ACHN (cell line): Measurements from ENCODE around the gene UVSSA.

ENCODE experiments used
- DNase-seq: peaks from one replicate; pipeline ENCODE4 v3.0.0-alpha.2; 2015
- in situ Hi-C: cut with HindIII; loops from 2 replicates; pipeline ENCODE4 v1.10.0; 2017; ENCODE audit warnings: low sequenced_read_pairs, low pct_ligation_motif_present, low pct_unique_long_range_greater_than_20kb

UVSSA gene

DNA sequence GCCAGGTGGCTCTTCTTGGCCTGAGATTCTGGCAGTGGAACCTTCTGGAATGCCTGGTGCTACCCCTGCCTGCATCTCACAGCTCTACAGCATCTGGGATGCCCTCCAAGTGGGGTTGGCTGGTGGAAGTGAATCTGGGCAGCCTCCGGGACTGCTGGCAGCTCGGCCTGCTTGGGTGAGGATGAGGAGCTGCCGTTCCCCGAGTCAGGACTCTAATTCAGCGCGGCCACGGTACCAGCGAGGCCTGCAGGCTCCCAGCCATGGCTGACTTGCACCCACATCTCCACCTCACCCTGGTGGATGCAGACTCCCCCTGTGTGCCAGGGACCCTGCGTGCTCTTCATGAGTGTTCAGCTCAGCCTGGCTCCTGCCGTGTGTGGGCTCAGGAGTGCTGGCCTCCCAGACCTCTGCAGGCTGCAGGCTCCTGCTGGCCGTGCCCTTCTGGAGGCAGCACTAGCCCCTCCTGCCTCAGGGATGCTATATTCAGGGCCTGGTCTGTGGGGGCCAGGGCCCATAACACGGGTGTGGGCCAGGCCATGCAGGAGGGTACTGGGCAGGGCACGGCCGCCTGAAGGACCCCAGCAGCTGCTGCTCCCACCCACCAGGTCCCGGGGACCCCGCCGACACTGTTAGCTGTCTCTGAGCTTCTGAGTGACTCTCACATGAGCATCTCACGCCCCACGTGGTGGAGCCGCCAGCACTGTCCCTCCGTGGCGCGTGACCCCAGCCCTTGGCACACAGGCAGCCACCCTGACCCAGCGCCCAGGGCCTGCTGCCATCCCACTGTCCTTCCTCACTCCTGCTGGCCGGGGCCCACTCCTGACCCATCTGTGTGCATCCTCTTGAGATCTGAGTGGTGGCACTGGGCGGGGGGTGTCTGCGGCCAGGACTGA, 10.6 kb downstream of the UVSSA start:
- no peak for DNase-seq
- in situ Hi-C loops, result no loop called here

GRCh38 chr4:1358421-1359143, 11.6 kb downstream of the UVSSA start:
- in situ Hi-C loops, result no loop called here
- no peak for DNase-seq

DNA sequence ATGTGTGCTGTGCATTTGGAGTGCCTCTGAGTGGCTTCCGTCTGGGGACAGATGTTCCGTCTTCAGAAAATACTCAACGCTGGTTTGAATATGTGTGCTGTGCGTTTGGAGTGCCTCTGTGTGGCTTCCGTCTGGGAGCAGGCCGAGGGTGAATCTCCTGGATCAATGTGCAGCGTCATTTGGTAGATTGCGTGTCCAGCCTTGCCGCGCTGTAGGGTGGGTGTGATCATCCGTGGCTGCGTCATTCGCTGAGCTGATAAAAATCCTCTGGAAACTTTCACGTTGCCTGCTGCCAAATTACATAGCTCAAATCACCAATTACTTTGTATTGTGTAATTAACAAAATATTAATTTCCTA, 12.1 kb downstream of the UVSSA start:
- no peak for DNase-seq
- in situ Hi-C loops, result no loop called here

DNA sequence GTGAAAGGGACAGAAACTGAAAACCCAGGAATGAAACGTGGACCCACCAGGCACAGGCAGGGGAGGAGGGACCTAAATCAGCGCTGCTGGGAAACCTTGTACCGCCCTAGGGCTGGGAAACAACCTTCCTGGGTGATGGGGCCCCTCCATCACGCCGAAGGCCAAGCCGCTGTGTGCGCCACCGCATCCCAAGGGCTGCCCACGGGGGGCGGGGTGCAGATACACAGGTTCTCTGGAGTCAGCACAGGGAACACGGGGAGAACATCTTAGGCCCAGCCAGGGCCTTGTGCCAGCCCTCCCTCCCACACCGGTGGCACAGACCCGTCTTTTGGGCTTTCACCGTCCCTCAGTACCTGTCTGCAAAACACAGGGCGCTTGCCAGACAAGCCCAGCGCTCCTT, 13.0 kb downstream of the UVSSA start:
- no peak for DNase-seq
- in situ Hi-C loops, result no loop called here

DNA sequence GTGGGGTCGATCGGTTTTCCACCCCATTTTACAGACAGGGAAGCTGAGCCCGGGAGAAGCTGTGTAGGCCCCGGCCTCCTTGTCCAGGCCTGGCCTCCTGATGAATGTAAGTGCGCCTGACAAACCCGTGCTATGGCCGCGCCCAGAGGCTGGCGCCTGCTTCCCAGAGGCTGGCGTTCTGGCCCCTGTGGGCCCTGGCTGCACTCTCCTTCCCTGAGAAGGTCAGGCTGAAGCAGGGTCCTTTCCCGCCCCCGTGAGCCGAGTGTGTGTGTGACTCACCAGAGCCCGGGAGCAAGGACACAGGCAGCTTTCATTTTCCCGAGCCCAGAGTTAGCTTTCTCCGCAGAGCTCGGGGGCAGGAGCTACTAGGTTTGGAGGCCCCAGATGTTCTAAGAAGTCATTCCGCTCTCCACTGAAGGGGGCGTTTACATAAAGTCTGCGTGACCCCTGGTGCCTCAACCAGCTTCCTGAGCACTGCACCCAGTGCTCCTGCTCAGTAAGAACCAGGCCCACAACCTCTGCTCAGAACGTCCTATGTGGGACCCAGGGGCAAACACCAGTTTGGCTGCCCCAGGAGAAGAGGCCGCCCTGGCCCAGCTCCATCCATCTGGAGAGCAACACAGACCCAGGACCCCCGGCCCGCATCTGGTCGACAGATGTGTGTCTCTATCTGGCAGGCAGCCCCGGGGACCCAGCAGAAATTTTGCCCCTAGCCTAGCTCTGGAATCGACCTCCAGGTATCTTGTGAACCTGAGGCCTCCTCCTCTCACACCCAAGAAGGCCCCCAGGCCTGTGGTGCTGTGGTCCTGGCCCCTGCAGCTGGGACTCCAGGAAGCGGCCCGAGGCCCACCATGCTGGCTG, 13.6 kb downstream of the UVSSA start:
- in situ Hi-C loops, result no loop called here
- no peak for DNase-seq

- in situ Hi-C loops, result no loop called here
- no peak for DNase-seq
Measured at GRCh38 chr4:1361431-1361830, 14.4 kb downstream of the UVSSA start.

DNA sequence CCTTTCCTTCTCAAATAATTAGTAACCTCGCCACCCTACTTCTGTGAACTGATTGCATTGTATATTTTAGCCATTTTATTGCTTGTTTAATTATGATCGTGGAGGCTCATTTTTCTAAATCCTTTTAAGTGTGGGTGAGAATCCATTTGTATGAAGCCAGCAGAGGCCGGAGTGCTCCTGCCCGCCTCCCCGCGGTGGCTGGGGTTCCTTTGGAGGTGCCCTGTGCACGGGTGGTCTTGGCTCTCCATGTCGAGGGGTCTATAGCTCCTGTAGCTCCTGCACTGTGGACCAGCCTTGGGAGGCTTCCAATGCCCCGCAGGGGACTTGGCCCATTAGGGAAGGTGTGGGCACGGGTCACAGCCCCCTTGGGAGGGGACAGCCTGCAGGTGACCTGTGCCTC, 15.0 kb downstream of the UVSSA start:
- in situ Hi-C loops, result no loop called here
- no peak for DNase-seq

- in situ Hi-C loops, result no loop called here
- DNase-seq, result no peak
Measured at GRCh38 chr4:1362521-1362920, 15.5 kb downstream of the UVSSA start.

DNA sequence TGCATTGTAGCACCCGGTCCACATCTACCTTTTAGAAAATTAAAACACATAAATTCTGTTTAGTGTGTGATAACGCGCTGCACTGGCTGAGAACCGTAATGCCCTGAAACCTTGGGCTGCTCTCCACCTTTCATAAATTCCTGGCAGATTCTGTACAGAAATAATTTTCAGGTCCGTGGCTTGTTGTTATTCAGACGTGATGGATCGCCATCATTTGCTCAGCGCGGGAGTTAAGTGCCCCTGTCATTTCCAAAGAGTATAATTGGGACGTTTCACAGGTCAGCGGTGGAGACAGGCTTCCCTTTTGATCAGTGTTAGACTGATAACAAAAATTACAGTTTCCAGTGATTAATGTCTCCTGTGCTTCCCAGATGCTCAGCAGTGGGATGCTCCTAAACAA, 16.5 kb downstream of the UVSSA start:
- no peak for DNase-seq
- in situ Hi-C loops, result no loop called here

GRCh38 chr4:1364217-1364616, 17.2 kb downstream of the UVSSA start:
- in situ Hi-C loops, result no loop called here
- no peak for DNase-seq

GRCh38 chr4:1364748-1365147, 17.7 kb downstream of the UVSSA start:
- in situ Hi-C loops, result no loop called here
- DNase-seq, result no peak

- in situ Hi-C loops, result no loop called here
Measured at GRCh38 chr4:1365271-1366178, 18.5 kb downstream of the UVSSA start.

DNA sequence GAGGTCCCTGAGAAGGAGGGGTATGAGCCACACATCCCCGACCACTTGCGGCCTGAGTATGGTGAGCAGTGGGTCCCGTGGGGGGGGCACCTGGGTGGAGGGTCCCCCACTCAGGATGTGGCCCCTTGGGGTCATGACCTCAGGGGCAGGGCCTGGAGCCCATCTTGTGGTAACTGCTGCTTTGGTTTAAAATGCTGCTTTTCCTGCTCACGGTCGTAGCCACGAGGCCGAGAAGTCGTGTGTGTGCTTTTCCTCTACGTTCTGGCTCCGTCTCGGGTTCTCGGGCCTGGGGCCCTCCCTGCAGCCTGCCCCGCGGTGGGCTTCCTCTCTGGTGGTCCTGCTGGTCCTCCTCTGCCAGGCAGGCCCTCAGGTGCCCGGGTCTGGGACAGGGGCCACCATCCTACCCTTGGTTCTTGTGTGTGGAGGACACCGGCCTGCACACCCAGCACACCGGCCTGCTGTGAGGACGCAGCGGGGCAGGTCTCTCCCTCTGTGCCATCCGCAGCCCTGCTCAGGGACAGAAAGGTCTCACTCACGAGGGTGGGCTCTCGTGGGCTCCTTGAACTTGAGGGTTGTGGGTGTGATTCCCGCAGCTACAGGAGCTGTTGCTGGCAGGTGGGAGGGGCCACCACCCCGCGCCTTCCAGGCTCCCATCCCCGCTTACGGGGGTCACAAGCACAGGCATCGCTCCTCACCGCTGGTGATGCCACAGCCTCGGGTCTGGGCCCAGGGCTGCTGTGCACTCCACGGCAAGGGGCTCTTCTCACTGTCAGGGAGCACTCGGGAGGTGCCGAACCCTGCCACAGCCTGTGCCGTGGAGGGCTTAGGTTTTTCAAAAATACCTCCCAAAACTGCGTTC, 19.6 kb downstream of the UVSSA start:
- DNase-seq, result no peak
- in situ Hi-C loops, result no loop called here

More at GRCh38 chr4:1365271-1366178, 18.5 kb downstream of the UVSSA start:
- DNase-seq, result no peak

GRCh38 chr4:1367230-1367935, 20.4 kb downstream of the UVSSA start:
- in situ Hi-C loops, result no loop called here
- no peak for DNase-seq

DNA sequence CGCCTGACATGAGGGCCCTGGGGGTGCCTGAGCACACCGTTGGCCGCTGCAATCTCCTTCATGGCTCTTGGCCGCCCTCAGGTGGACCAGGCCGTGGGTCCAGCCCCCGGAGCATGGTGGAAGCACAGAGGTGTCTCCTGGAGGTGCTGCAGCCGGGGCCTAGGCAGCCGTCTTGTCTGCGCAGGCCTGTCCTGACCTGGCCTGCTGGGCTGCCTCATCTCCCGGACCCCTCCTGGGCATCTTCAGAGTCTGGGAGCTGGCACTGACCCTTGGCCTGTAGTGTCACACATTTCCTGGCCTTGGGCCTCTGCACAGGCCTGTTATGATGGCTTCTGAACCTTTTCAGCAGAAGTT, 20.9 kb downstream of the UVSSA start:
- in situ Hi-C loops, result no loop called here

GRCh38 chr4:1368421-1369090, 21.5 kb downstream of the UVSSA start:
- in situ Hi-C loops, result no loop called here
- no peak for DNase-seq

More for the DNA sequence above, 20.9 kb downstream of the UVSSA start:
- no peak for DNase-seq
